DOHH2 (cell line): ENCODE data around the gene VPS54.
"Not testable (repeated sequence)": the region's sequence is repeated elsewhere in the genome, so short reads cannot be mapped to it uniquely, and the experiment has no call there.

Source experiments
- H3F3A ChIP-seq: fragments of 200-600 bp; sonication (generic), shearing (Covaris generic); 2 replicates; pipeline ENCODE4 v1.6.0; 2016; ENCODE audit warnings: antibody characterized with exemption, mild to moderate bottlenecking; ENCODE audit not compliant: control insufficient read depth, insufficient read depth
- H3K27ac ChIP-seq: fragments of 200-600 bp; sonication (generic); 2 replicates; pipeline ENCODE4 v1.5.1; 2014; ENCODE audit warnings: low read depth, mild to moderate bottlenecking, low read length, moderate library complexity
- H3K27me3 ChIP-seq: fragments of 200-600 bp; sonication (generic); 2 replicates; pipeline ENCODE4 v1.6.1; 2014; ENCODE audit warnings: mild to moderate bottlenecking, low read length, mixed read lengths; ENCODE audit not compliant: control insufficient read depth
- H3K36me3 ChIP-seq: fragments of 200-600 bp; sonication (generic); 2 replicates; pipeline ENCODE4 v1.6.1; 2014; ENCODE audit warnings: mild to moderate bottlenecking, low read length, moderate library complexity, mixed read lengths; ENCODE audit not compliant: control insufficient read depth
- H3K4me1 ChIP-seq: fragments of 200-600 bp; sonication (generic); 2 replicates; pipeline ENCODE4 v1.6.1; 2014; ENCODE audit warnings: mild to moderate bottlenecking, low read length, mixed read lengths; ENCODE audit not compliant: control insufficient read depth
- H3K4me2 ChIP-seq: fragments of 200-600 bp; sonication (generic); 2 replicates; pipeline ENCODE4 v1.6.0; 2014; ENCODE audit warnings: mild to moderate bottlenecking, low read length, moderate library complexity
- H3K4me3 ChIP-seq: fragments of 200-600 bp; sonication (generic); 2 replicates; pipeline ENCODE4 v1.5.1; 2014; ENCODE audit warnings: mild to moderate bottlenecking, low read length, mixed read lengths
- H3K79me2 ChIP-seq: fragments of 200-600 bp; sonication (generic); 2 replicates; pipeline ENCODE4 v1.6.1; 2014; ENCODE audit warnings: mild to moderate bottlenecking, low read length, mixed read lengths; ENCODE audit not compliant: control insufficient read depth
- H3K9me2 ChIP-seq: fragments of 200-600 bp; sonication (generic); replicated peaks from 2 replicates; pipeline ENCODE4 v1.6.1; 2014; ENCODE audit warnings: mild to moderate bottlenecking, low read length, mixed read lengths; ENCODE audit not compliant: control insufficient read depth
- H3K9me3 ChIP-seq: fragments of 200-600 bp; sonication (generic); 2 replicates; pipeline ENCODE4 v1.6.1; 2014; ENCODE audit warnings: antibody characterized with exemption, low read length, mixed read lengths; ENCODE audit not compliant: control insufficient read depth, insufficient read depth
- H4K20me1 ChIP-seq: fragments of 200-600 bp; sonication (generic); 2 replicates; pipeline ENCODE4 v1.6.0; 2014; ENCODE audit warnings: low read depth, mild to moderate bottlenecking, antibody characterized with exemption, low read length, moderate library complexity; ENCODE audit not compliant: control insufficient read depth, insufficient read depth
- EZH2phosphoT487 ChIP-seq: fragments of 200-600 bp; sonication (generic); IDR thresholded peaks from 2 replicates; pipeline ENCODE4 v1.6.1; 2017; ENCODE audit warnings: borderline replicate concordance, mild to moderate bottlenecking, antibody characterized with exemption, low read length, moderate library complexity, mixed read lengths
- TF ChIP-seq, protein P1 (sequence below): fragments of 200-600 bp; sonication (generic); IDR thresholded peaks from one replicate; pipeline ENCODE4 v1.5.1; 2014; ENCODE audit warnings: antibody characterized with exemption, mild to moderate bottlenecking, low read depth, low read length; ENCODE audit not compliant: poor library complexity, severe bottlenecking

The VPS54 gene

DNA sequence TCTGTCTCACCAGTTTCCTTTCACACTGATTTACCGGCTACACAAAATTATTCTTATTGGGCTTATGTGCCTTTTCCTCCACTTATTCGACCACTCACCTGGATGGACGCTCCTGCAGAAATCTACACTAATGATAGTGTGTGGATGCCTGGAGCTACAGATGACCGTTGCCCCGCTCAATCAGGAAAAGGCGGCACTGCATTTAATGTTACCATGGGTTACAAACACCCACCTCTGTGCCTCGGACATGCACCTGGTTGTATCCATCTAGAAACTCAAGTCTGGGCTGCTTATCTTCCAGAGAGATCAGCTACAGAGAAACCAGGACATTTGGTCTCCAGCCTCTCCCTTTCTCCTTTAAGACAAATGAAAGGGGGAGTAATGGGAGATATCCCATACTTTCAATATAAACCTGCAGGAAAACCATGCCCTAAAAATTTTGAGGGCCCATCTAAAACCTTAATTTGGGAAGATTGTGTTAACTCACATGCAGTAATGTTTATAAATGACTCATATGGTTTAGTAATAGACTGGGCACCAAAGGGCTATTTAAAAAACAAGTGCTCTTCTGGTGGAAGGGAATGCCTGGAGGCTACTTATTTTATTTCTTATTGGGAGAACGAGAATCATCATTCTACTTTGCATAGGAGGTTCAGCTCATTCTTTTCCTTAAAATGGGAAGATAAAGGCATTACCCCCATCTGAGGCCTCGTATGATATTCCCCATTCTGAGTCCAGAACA is 24.7 kb downstream of the VPS54 start:
- H3K27me3 ChIP-seq, H3F3A ChIP-seq, H3K9me2 ChIP-seq, H4K20me1 ChIP-seq, H3K4me2 ChIP-seq, H3K79me2 ChIP-seq, H3K4me3 ChIP-seq, H3K36me3 ChIP-seq, H3K4me1 ChIP-seq, H3K27ac ChIP-seq, H3K9me3 ChIP-seq: not testable (repeated sequence)

DNA sequence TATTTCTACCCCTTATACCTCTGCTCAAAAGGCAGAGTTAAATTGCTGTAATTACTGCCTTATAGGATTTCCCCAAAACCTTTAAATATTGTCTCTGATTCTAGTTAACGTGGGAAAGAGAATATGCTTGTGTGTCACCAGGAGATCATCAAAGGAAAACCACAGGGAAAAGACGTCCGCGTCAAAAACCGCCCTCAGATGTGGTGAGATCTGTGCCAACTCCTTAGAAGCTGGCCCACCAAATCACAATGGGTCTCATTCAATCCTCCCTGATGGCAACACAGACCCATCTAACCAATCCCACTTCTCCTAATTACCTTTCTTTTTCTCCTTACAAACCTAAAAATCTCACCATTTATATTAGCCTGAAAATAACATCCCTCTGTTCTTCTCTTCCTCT is 25.4 kb downstream of the VPS54 start:
- TF ChIP-seq EZH2phosphoT487 = no peak
- TF ChIP-seq, protein P1, sequence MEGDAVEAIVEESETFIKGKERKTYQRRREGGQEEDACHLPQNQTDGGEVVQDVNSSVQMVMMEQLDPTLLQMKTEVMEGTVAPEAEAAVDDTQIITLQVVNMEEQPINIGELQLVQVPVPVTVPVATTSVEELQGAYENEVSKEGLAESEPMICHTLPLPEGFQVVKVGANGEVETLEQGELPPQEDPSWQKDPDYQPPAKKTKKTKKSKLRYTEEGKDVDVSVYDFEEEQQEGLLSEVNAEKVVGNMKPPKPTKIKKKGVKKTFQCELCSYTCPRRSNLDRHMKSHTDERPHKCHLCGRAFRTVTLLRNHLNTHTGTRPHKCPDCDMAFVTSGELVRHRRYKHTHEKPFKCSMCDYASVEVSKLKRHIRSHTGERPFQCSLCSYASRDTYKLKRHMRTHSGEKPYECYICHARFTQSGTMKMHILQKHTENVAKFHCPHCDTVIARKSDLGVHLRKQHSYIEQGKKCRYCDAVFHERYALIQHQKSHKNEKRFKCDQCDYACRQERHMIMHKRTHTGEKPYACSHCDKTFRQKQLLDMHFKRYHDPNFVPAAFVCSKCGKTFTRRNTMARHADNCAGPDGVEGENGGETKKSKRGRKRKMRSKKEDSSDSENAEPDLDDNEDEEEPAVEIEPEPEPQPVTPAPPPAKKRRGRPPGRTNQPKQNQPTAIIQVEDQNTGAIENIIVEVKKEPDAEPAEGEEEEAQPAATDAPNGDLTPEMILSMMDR = no peak
- no peak overlapping the region for H3K4me3 ChIP-seq
- no peaks in the 10 kb centered on the region for H4K20me1 ChIP-seq
- no peak overlapping the region for H3K27ac ChIP-seq
- H3K9me2 ChIP-seq = no peaks in the 10 kb centered on the region
- no peaks in the 10 kb centered on the region for H3K36me3 ChIP-seq
- H3K9me3 ChIP-seq = no peaks in the 10 kb centered on the region
- H3K27me3 ChIP-seq = no peaks in the 10 kb centered on the region
- H3K4me1 ChIP-seq = no peaks in the 10 kb centered on the region
- H3K79me2 ChIP-seq = no peaks in the 10 kb centered on the region
- H3K4me2 ChIP-seq = no peak overlapping the region
- H3F3A ChIP-seq = no peaks in the 10 kb centered on the region

DNA sequence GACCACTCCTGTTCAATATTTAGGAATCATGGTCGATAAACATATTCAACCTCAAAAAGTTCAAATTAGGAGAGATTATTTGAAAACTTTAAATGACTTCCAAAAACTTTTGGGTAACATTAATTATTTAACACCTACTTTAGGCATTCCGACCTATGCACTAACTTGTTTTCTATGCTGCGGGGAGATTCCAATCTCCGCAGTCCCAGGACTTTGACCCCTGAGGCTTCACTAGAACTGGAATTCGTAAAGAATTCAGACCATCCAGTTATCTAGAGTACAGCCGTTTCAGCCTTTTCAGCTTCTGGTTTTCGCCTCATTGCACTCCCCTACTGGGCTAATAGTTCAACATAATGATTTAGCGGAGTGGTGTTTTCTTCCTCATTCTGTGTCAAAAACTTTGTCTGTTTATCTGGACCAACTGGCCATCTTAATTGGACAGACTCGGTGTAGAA is 26.1 kb downstream of the VPS54 start:
- H3K79me2 ChIP-seq = not testable (repeated sequence)

DNA sequence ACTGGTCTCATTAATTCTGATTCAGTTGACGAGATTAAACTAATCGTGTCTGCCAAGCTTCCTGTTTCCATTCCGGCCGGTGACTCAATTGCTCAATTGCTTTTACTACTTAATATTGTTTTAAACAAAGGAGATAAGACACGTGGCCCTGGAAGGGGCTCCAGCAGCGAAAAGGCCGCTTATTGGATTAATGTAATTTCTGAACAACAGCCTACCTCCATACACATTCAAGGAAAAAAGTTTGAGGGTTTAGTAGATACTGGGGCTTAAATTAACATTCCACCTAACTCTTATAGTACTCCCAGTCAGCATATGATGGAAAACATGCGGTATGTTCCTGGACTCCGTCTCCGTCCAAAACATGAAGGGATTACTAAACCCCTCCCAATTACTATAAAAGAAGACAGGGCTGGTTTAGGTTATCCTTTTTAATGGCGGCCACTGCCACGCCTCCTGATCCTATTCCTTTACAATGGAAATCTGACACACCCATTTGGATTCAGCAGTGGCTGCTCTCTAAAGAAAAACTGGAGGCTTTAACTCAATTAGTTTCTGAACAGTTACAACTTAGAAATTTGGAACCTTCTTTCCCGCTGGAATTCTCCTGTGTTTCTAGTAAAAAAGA is 27.1 kb downstream of the VPS54 start:
- no peak overlapping the region for H3K27ac ChIP-seq
- H4K20me1 ChIP-seq = no peaks in the 10 kb centered on the region
- no peaks in the 10 kb centered on the region for H3K9me2 ChIP-seq
- H3K36me3 ChIP-seq = no peaks in the 10 kb centered on the region
- no peaks in the 10 kb centered on the region for H3F3A ChIP-seq
- H3K4me3 ChIP-seq = no peak overlapping the region
- no peaks in the 10 kb centered on the region for H3K79me2 ChIP-seq
- TF ChIP-seq, protein P1 = no peak
- TF ChIP-seq EZH2phosphoT487 = no peak
- H3K9me3 ChIP-seq = no peaks in the 10 kb centered on the region
- H3K4me1 ChIP-seq = no peaks in the 10 kb centered on the region
- H3K4me2 ChIP-seq = no peak overlapping the region
- H3K27me3 ChIP-seq = no peaks in the 10 kb centered on the region

More for the DNA sequence above, 26.1 kb downstream of the VPS54 start:
- not testable (repeated sequence) for H3K27ac ChIP-seq, H3K36me3 ChIP-seq, H3K9me2 ChIP-seq, H4K20me1 ChIP-seq, H3K4me1 ChIP-seq, H3K4me2 ChIP-seq, H3F3A ChIP-seq, H3K9me3 ChIP-seq, H3K4me3 ChIP-seq, H3K27me3 ChIP-seq

DNA sequence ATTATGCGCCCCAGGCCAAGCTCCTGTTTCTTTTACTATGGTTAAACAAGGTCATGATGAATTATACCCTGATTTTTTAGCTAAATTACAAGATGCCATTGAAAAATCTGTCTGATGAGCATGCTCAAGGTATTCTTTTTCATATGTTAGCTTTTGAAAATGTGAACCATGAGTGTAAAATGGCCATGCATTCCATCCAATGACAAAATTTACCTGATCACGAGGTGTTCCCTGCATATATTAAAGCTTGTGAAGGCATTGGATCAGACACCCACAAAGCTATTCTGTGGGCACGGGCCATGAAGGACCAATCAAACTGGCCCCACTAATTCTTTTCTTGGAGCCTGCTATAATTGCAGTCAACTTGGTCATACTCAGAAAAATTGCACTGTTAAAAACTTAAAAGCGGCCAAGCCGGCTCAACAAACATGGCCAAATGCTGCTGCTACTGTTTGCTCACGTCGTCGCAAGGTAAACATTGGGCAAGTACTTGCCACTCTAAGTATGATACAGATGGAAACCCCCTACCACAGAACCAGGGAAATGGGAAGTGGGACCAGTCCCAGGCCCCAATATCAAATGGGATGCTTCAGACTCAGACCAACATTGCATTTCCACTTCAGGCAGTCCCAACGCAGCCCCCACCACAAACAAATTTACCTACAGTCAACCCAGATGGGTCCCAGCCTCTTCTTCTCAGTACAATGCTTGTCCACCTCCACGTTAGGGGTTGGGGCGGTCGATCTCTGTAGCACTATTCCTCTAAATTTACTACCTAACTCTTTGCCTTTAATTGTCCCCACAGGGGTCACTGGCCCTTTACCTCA is 27.8 kb downstream of the VPS54 start:
- H3K4me2 ChIP-seq, H4K20me1 ChIP-seq, H3K4me1 ChIP-seq, H3K9me2 ChIP-seq, H3K27ac ChIP-seq, H3F3A ChIP-seq, H3K9me3 ChIP-seq, H3K79me2 ChIP-seq, H3K36me3 ChIP-seq, H3K27me3 ChIP-seq, H3K4me3 ChIP-seq: not testable (repeated sequence)
